HG03432 (cell line): ENCODE data around the gene CDC73.

Experiments used
- ATAC-seq: cut with Tn5 transposase; IDR thresholded peaks from one replicate; pipeline ENCODE4 v1.9.1; 2021; ENCODE audit warnings: mild to moderate bottlenecking, moderate library complexity; ENCODE audit not compliant: unreplicated experiment

Gene CDC73

GRCh38 chr1:193121616-193122593 lies at the start of gene CDC73:
CDC73 (plus strand) TSS chr1:193122031; CDS start chr1:193122201, 170 bp downstream.
- ATAC-seq = peak; percentile 94

GRCh38 chr1:193077991-193078390 lies 43.8 kb upstream of the CDC73 start:
- ATAC-seq = no peak

- no peak for ATAC-seq
These were observed 42.6 kb upstream of the CDC73 start for GRCh38 chr1:193079187-193079586.

DNA sequence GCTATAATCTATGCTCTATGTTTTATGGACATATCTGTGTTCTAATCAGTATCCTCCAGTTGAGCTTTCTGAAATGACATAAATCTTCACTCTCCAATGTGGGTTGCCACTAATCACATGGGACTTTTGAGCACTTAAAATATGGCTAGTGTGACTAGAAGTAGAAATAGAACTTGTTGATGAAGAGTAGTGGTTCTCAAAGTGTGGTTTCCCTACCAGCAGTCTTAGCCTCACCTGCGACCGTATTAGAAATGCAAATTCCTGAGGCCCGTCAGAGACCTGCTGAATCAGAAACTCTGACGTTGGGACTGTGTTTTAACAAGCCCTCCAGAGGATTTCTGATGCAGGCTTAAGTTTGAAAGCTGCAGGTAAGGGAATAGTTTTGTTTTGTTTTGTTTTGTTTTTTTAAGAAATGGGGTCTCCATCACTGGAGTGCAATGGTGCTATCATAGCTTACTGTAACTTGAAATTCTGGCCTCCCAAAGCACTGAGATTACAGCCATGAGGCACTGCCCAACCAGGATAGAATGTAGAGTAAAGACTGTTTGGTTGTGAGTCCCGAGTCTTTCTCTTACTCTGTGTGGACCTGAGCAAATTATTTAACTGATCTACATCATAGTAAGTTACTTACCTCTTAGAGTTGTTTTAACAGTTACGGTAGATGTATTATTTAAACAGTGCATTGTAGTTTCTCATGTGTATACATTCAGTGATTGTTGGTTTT lies 38.3 kb upstream of the CDC73 start:
- ATAC-seq = peak; percentile 94

DNA sequence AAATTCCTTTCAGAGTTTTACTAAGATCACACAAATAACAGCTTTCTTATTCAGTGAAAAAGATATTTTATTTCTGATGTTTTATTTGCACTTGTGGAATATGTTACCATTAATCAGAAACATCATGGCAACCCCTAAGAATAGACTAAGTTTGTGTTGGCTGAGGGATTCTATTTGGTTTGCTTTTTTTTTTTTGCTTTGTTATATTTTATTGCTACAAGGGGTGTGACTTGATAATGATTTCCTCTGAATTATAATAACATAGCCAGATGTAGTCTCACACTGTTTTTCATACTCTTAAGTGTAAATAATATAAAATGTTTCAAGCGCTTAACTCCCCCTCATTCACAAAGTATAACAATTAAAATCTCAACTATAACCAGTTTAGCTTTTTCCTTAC lies 36.6 kb upstream of the CDC73 start:
- no peak for ATAC-seq

GRCh38 chr1:193086342-193086741 lies 35.5 kb upstream of the CDC73 start:
- no peak for ATAC-seq

GRCh38 chr1:193087893-193088292 lies 33.9 kb upstream of the CDC73 start:
- no peak for ATAC-seq

GRCh38 chr1:193090865-193091264 lies 31.0 kb upstream of the CDC73 start:
- no peak for ATAC-seq

DNA sequence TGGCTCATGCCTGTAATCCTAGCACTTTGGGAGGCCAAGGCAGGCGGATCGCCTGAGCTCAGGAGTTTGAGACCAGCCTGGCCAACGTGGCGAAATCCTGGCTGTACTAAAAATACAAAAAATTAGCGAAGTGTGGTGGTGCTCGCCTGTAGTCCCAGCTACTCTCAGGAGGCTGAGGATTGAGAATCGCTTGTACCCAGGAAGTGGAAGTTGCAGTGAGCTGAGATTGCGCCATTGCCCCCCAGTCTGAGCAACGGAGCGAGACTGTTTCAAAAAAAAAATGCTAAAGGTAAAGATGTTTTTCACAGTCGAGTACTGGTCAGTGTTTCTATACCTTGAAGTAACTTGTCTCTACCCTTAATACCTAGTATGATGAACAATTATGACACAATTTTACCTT lies 27.7 kb upstream of the CDC73 start:
- ATAC-seq = no peak

- no peak for ATAC-seq
These were observed 19.2 kb upstream of the CDC73 start for GRCh38 chr1:193102662-193103061.

DNA sequence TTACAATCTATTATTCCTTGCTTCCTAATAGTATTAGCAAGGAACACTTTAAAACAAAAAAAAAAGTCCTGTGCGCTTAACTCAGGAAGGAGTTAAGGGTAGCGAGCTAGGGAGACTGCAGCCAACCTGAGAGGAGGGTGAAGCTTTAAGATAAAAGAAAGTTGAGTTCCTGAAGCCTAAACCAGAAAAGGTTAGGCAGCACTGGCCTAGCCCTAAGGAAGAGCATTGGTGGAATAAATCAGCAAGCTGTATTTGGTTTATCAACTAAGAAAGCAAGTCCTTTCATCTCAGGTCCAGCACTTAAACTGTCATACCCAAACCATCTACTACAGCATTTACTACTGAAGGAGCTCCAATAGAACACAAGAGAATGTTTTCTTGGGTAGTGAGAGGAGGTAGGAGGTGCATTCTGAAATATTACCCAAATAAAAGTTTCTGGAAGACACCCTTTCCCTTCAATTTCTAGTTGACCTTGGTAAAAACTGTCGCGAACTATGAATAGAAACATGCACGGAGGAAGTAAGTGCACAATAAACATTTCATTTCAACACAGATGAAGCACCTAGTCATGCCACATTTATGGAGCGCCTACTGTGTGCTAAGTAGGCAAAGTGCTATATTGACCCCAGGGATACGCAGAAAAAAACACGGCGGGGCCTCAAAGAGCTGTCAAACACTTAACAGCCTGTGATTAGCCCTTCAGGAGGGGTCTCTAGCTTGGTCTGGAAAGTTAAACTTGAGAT lies 17.9 kb upstream of the CDC73 start:
- no peak for ATAC-seq

DNA sequence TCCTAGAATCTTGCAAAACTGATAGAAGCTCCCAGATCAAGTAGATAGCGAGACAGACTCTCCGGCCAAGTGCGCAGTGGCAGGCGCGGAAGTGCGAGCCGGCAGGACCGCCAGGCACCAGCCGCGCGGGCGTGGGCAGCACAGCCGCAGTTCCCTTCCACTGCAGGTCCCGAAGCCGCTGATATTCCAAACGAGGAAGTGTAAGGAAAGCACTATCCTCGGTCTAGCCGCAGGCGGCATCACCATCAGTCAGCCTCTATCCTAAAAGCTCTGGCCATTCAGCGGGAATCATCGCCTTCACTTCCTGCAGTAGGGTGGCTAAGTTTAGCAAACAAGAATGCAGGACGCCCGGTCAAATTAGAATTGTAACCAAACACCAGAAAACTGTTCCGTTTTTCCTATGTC lies 17.3 kb upstream of the CDC73 start:
- ATAC-seq = peak; percentile 33

DNA sequence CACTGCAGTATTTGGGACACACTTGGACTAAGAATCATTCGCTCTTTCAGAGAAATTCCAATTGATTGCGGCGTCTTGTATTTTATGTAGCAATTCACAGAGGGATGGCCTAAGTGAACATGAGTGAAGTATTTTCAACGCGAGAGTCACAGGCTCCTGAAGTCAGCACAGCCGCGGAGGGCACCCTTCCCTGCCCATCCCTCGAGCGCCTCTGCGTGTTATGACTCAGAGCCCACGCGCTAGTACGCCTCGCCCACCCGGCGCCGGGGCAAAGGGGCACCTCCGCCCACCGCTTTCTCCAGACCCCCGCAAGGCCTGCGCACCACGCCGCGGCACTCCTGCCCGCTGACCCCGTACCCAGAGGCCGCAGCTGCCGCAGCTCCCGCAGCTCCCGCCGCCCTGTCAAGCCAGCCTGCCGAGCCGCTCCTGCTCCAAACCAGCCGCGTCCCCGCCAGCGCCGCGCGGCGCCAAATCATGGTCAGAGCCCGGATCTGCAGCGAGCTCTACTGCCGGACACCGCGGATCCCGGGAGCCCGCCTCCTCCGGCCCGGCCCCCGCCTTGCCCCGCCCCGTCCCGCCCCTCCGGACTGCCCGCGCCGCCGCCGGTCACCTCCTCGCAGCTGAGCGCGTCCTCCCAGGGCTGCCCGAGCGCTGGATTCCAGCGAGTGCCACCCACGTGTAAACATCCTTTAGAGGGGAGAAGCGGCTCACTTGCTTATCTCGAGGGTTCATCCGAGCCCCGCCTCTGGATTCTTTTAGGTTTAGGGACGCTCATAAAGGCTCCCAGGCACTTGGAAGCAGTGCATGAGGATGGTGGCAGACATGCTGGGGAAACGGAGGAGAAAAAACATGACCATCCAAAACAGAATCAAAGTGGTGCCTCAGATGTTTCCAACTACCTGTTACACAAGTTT lies 16.7 kb upstream of the CDC73 start, which contains the start of gene GLRX2:
Gene GLRX2, minus strand, starts transcription at position 508 of the 914 bp plus-strand sequence. Its CDS starts 32 bp downstream, at position 476.
- peak; percentile 95 for ATAC-seq

DNA sequence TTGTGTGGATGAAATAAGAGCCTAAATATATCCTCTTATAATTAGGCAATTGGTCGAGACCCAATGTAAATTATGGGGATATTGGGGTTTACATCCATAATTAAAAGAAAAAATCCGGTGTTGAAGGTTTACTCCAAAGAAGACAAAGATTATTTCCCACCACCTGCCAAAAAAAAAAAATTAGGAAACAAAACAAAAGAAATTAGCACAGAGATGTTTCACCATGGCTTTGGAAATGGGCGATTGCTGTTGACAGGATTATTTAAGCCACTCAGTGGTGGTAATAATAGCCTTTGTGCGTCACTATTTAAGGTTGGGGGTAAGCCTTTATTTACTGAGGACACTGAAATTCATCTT lies 16.0 kb upstream of the CDC73 start:
- ATAC-seq = no peak

- no peak for ATAC-seq
These were observed 13.4 kb upstream of the CDC73 start for GRCh38 chr1:193108471-193108870.

DNA sequence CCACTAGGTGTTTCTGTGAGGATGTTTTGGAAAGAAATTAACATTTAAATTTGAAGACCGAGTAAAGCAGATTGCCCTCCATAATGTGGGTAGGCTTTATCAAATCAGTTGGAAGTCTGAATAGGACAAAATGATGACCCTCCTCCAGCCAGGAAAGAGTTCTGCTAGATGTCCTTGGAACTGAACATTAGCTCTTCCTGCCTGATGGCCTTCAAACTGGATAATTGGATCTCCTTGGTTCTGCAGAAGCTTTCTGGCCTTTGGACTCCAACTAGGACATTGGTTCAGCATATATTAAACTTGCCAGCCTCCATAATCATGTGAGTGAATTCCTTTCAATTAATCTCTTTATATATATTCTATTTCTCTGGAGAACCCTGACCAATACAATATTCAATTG lies 12.2 kb upstream of the CDC73 start:
- ATAC-seq = no peak

DNA sequence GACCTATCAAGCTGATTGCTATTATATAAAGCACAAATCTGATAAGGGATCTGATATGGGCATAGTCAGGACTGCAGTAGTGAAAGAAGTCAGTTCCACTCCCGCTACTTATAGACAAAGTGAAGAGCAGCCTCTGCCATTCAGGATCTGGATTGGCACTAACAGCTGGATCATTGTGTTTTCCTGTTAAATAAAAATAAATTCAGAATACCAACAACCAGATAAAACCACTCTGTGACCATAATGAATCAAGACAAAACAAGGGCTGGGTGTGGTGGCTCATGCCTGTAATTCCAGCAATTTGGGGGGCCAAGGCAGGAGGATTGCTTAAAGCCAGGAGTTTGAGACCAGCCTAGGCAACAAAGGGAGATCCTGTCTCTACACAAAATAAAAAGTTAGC lies 11.6 kb upstream of the CDC73 start:
- no peak for ATAC-seq

GRCh38 chr1:193110864-193111263 lies 11.0 kb upstream of the CDC73 start:
- no peak for ATAC-seq

GRCh38 chr1:193111641-193112090 lies 10.2 kb upstream of the CDC73 start:
- no peak for ATAC-seq
